HepG2 (cell line): Measurements from ENCODE around the gene SS18L1. TPM values are rescaled to one million over a fixed set of nuclear protein-coding genes. Genes with fewer than 3 reads are reported as not detected.

Source experiments
- ATAC-seq: fragments of 200-7000 bp; cut with Tn5 transposase; 3 replicates; pipeline ENCODE4 v1.9.1; 2020; ENCODE audit warnings: mild to moderate bottlenecking, moderate library complexity
- BruUV-seq: library from RNA; stranded (reverse); fragments of 400-500 nt; replicated peaks from 2 replicates; lab custom pipeline; 2021; lab: Mats Ljungman, UMichigan
- CTCF ChIA-PET: fragments of 300-600 bp; formaldehyde crosslinking; extraction: SDS; loops from one replicate; lab custom pipeline; 2021; ENCODE audit warnings: low total read pairs, inconsistent platforms, low intra/inter-chr PET ratio; lab: Yijun Ruan, JAX
- POLR2A ChIA-PET: fragments of 350-600 bp; sonication (Branson Sonifier 250); formaldehyde crosslinking; loops from one replicate; lab custom pipeline; 2020; ENCODE audit warnings: antibody characterized with exemption, inconsistent platforms; lab: Yijun Ruan, JAX
- DNase-seq: peaks from one replicate; pipeline ENCODE4 v3.0.0-alpha.2; 2015; ENCODE audit warnings: low spot score
- FAIRE-seq: peaks from 3 replicates; lab custom pipeline; 2011; peaks lifted over from hg19 to GRCh38; lab: Jason Lieb, UNC
- H2AFZ ChIP-seq: one replicate; pipeline ENCODE4 v1.6.1; 2011; ENCODE audit warnings: low read length, inconsistent platforms
- H3K27ac ChIP-seq: fragments of 300-600 bp; 3 replicates; pipeline ENCODE4 v1.8.0; 2011; ENCODE audit warnings: mixed run types, mild to moderate bottlenecking, mixed read lengths, low read length, inconsistent platforms; ENCODE audit not compliant: insufficient read depth; ENCODE audit errors: extremely low read length
- H3K27me3 ChIP-seq, 2 experiments: fragments of 200-600 bp in 1 of 2; 2 replicates in 1 of 2; 3 replicates in 1 of 2; pipeline versions ENCODE4 v1.6.0 to v1.8.0; 2011; ENCODE audit warnings: low read length in 2 of 2, mild to moderate bottlenecking in 2 of 2, moderate library complexity in 2 of 2, inconsistent platforms in 1 of 2; ENCODE audit not compliant: insufficient read depth in 2 of 2, control insufficient read depth in 1 of 2
- H3K36me3 ChIP-seq, 2 experiments: fragments of 200-600 bp in 1 of 2; replicated peaks in 1 of 2; 2 replicates in 1 of 2; 3 replicates in 1 of 2; pipeline versions ENCODE4 v1.5.1 to v1.8.0; 2011; ENCODE audit warnings: low read length in 2 of 2, inconsistent platforms in 1 of 2; ENCODE audit not compliant: insufficient read depth in 2 of 2, control insufficient read depth in 1 of 2
- H3K4me1 ChIP-seq: 2 replicates; pipeline ENCODE4 v1.5.1; 2012; ENCODE audit warnings: low read length, inconsistent platforms; ENCODE audit not compliant: insufficient read depth
- H3K4me2 ChIP-seq: 2 replicates; pipeline ENCODE4 v1.6.0; 2011; ENCODE audit warnings: low read depth, low read length, inconsistent platforms
- H3K4me3 ChIP-seq, 3 experiments: fragments of 200-600 bp in 1 of 3; sonication (generic), shearing (Covaris generic) in 1 of 3; replicated peaks in 1 of 3; 2 replicates each; pipeline ENCODE4 v1.5.1; 2011 to 2016; ENCODE audit warnings: low read length in 3 of 3, inconsistent platforms in 2 of 3, low read depth in 2 of 3, mild to moderate bottlenecking in 2 of 3, control low read depth in 1 of 3, mixed read lengths in 1 of 3; ENCODE audit not compliant: insufficient read depth in 1 of 3
- H3K79me2 ChIP-seq: one replicate; pipeline ENCODE4 v1.6.1; 2011; ENCODE audit warnings: low read length, inconsistent platforms; ENCODE audit not compliant: insufficient read depth
- H3K9ac ChIP-seq: 2 replicates; pipeline ENCODE4 v1.6.0; 2011; ENCODE audit warnings: mild to moderate bottlenecking, low read depth, low read length, inconsistent platforms; ENCODE audit not compliant: insufficient read depth
- H3K9me3 ChIP-seq: 2 replicates; pipeline ENCODE4 v1.5.1; 2012; ENCODE audit warnings: mild to moderate bottlenecking, low read length
- H4K20me1 ChIP-seq: 2 replicates; pipeline ENCODE4 v1.6.0; 2011; ENCODE audit warnings: inconsistent platforms, mild to moderate bottlenecking, low read length, moderate library complexity; ENCODE audit not compliant: insufficient read depth
- CTCF ChIP-seq: sonication (generic); formaldehyde crosslinking; IDR thresholded peaks from 2 replicates; pipeline ENCODE4 v1.5.0; 2020; ENCODE audit warnings: mild to moderate bottlenecking, missing genetic modification reagents, moderate library complexity
- JUN ChIP-seq: sonication (generic); formaldehyde crosslinking; IDR thresholded peaks from 2 replicates; pipeline ENCODE4 v1.4.0; 2020; ENCODE audit warnings: mild to moderate bottlenecking, missing genetic modification reagents
- MAF1 ChIP-seq: sonication (generic); formaldehyde crosslinking; IDR thresholded peaks from 2 replicates; pipeline ENCODE4 v1.5.0; 2020; ENCODE audit warnings: missing genetic modification reagents, borderline replicate concordance
- RFX1 ChIP-seq: fragments of 450-650 bp; IDR thresholded peaks from 2 replicates; pipeline ENCODE4 v1.6.1; 2017
- SALL1 ChIP-seq: sonication (generic); formaldehyde crosslinking; IDR thresholded peaks from 2 replicates; pipeline ENCODE4 v1.8.0; 2022; ENCODE audit warnings: mild to moderate bottlenecking, missing genetic modification reagents
- SOX6 ChIP-seq, 2 experiments: fragments of 450-650 bp in 1 of 2; sonication (generic) in 1 of 2; formaldehyde crosslinking in 1 of 2; IDR thresholded peaks; 2 replicates each; pipeline versions ENCODE4 v1.4.0 to v1.6.1; 2017 to 2020; ENCODE audit warnings: antibody characterized with exemption in 1 of 2, mild to moderate bottlenecking in 1 of 2, missing genetic modification reagents in 1 of 2
- STAG1 ChIP-seq: sonication (generic); formaldehyde crosslinking; IDR thresholded peaks from 2 replicates; pipeline ENCODE4 v1.4.0; 2020; ENCODE audit warnings: missing genetic modification reagents
- TBX3 ChIP-seq: fragments of 450-650 bp; IDR thresholded peaks from 2 replicates; pipeline ENCODE4 v1.6.1; 2017; ENCODE audit warnings: antibody characterized with exemption, mild to moderate bottlenecking, inconsistent platforms, borderline replicate concordance
- ZMYM3 ChIP-seq: sonication (generic); formaldehyde crosslinking; IDR thresholded peaks from 2 replicates; pipeline ENCODE4 v1.5.1; 2020; ENCODE audit warnings: mild to moderate bottlenecking, missing genetic modification reagents
- ZNF484 ChIP-seq: sonication (generic); formaldehyde crosslinking; IDR thresholded peaks from 2 replicates; pipeline ENCODE4 v1.5.1; 2020; ENCODE audit warnings: mild to moderate bottlenecking, low read depth, missing genetic modification reagents, borderline replicate concordance
- ZNF687 ChIP-seq: sonication (generic); formaldehyde crosslinking; IDR thresholded peaks from 2 replicates; pipeline ENCODE4 v1.5.1; 2020; ENCODE audit warnings: mild to moderate bottlenecking, missing genetic modification reagents, moderate library complexity
- WGBS: methylation state at CpG from one replicate; pipeline ENCODE4 v1.1.6; 2017; ENCODE audit warnings: low lambda C conversion rate; 5-methylcytosine and 5-hydroxymethylcytosine counted together
- in situ Hi-C: cut with HindIII; loops from 2 replicates; pipeline ENCODE4 v1.10.0; 2017; ENCODE audit warnings: low pct_unique_long_range_greater_than_20kb; ENCODE audit not compliant: extremely low pct_ligation_motif_present
- intact Hi-C: fragments of 100-400 bp; cut with micrococcal nuclease; formaldehyde crosslinking; loops from one replicate; pipeline ENCODE4 v1.10.0; 2022; ENCODE audit not compliant: unreplicated experiment
- polyA plus RNA-seq, 8 experiments: library from polyadenylated mRNA; depleted of rRNA in 3 of 8; stranded (reverse) in 7 of 8; unstranded in 1 of 8; fragments of >200 nt; fragmentation: Illumina TruSeq in 4 of 8; extraction: Trizol in 4 of 8; gene quantifications; 2 replicates each; pipeline versions ENCODE4 v1.2.1 to v1.2.3, GENCODE V29; 2011 to 2016; ENCODE audit warnings: low read depth in 4 of 8, missing spikeins in 1 of 8, mixed read lengths in 1 of 8; ENCODE audit not compliant: insufficient read depth in 1 of 8
- total RNA-seq, 5 experiments: library from RNA; depleted of rRNA; stranded (reverse); fragments of >200 nt; fragmentation: Illumina TruSeq; extraction: Trizol; gene quantifications; 2 replicates each; pipeline ENCODE4 v1.2.3, GENCODE V29; 2016; ENCODE audit warnings: low read depth in 1 of 5
- TF ChIP-seq, protein P1 (sequence below): sonication (generic); formaldehyde crosslinking; IDR thresholded peaks from 2 replicates; pipeline ENCODE4 v1.5.0; 2020; ENCODE audit warnings: mild to moderate bottlenecking, missing genetic modification reagents, borderline replicate concordance

Gene SS18L1
- total and polyA plus RNA-seq, 2 of the 13 experiments (the other 11 are each of a cell fraction or from before 2014, with no cell fraction given): 17.8 to 27.6 TPM

GRCh38 chr20:62096421-62097380, 46.9 kb upstream of the SS18L1 start:
- BruUV-seq: no TSS peak
- Histone ChIP-seq H3K9me3 (no peaks in the 10 kb centered on the region), H4K20me1 (no peaks in the 10 kb centered on the region; the same call in 1 of the 2 replicates), H3K4me3 (no peak overlapping the region), H3K4me1 (no peaks in the 10 kb centered on the region), H3K36me3 (no peaks in the 10 kb centered on the region), H3K27me3 (peaks cover 24 to 74% of the 10 kb centered on the region in 2 experiments), H3K4me2 (no peak overlapping the region), H3K27ac (no peak overlapping the region), H3K79me2 (no peaks in the 10 kb centered on the region), H2AFZ (no peak overlapping the region), H3K9ac (no peak overlapping the region)
- POLR2A ChIA-PET: no interaction called here
- 54% methylated on average over 22 of the region's 30 CpGs for WGBS
- CTCF ChIA-PET: no interaction called here
- FAIRE-seq (no peak), ATAC-seq (peak; percentile 49), DNase-seq (no peak)
- in situ Hi-C loops: no loop called here
- intact Hi-C loops: no loop called here
- TF ChIP-seq STAG1 (CRISPR knock-in tag) (peak; percentile 43), ZNF484 (CRISPR knock-in tag) (no peak), CTCF (CRISPR knock-in tag) (peak; percentile 68), ZMYM3 (CRISPR knock-in tag) (no peak), SALL1 (CRISPR knock-in tag) (0 out of 2 replicates have a peak, but pooled peaks have one; percentile 7), TBX3 (peak; percentile 20; the same call in 1 of the 2 replicates), ZNF687 (CRISPR knock-in tag) (peak; percentile 45), MAF1 (CRISPR knock-in tag) (no peak), RFX1 (no peak), SOX6 (IDR thresholded peaks at IDR 0.05) (no peak), SOX6 (CRISPR knock-in tag; IDR thresholded peaks at IDR 0.05) (no peak), JUN (CRISPR knock-in tag) (no peak)
- TF ChIP-seq, protein P1, sequence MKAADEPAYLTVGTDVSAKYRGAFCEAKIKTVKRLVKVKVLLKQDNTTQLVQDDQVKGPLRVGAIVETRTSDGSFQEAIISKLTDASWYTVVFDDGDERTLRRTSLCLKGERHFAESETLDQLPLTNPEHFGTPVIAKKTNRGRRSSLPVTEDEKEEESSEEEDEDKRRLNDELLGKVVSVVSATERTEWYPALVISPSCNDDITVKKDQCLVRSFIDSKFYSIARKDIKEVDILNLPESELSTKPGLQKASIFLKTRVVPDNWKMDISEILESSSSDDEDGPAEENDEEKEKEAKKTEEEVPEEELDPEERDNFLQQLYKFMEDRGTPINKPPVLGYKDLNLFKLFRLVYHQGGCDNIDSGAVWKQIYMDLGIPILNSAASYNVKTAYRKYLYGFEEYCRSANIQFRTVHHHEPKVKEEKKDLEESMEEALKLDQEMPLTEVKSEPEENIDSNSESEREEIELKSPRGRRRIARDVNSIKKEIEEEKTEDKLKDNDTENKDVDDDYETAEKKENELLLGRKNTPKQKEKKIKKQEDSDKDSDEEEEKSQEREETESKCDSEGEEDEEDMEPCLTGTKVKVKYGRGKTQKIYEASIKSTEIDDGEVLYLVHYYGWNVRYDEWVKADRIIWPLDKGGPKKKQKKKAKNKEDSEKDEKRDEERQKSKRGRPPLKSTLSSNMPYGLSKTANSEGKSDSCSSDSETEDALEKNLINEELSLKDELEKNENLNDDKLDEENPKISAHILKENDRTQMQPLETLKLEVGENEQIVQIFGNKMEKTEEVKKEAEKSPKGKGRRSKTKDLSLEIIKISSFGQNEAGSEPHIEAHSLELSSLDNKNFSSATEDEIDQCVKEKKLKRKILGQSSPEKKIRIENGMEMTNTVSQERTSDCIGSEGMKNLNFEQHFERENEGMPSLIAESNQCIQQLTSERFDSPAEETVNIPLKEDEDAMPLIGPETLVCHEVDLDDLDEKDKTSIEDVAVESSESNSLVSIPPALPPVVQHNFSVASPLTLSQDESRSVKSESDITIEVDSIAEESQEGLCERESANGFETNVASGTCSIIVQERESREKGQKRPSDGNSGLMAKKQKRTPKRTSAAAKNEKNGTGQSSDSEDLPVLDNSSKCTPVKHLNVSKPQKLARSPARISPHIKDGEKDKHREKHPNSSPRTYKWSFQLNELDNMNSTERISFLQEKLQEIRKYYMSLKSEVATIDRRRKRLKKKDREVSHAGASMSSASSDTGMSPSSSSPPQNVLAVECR (CRISPR knock-in tag): 0 out of 2 replicates have a peak, but pooled peaks have one; percentile 18
